GM23248 (cell line): Measurements from ENCODE around the gene SERPINB13. TPM values are rescaled to one million over a fixed set of nuclear protein-coding genes. Genes with fewer than 3 reads are reported as not detected.

Experiments
- DNase-seq: peaks from one replicate; pipeline ENCODE4 v3.0.0-alpha.2; 2015
- H2AFZ ChIP-seq: fragments of 200-600 bp; sonication (generic); 2 replicates; pipeline ENCODE4 v1.6.1; 2016; ENCODE audit warnings: antibody characterized with exemption
- H3F3A ChIP-seq: fragments of 200-600 bp; sonication (generic); 2 replicates; pipeline ENCODE4 v1.6.1; 2016; ENCODE audit warnings: mild to moderate bottlenecking, antibody characterized with exemption, mixed run types; ENCODE audit not compliant: insufficient read depth
- H3K27ac ChIP-seq: fragments of 200-600 bp; sonication (generic); 2 replicates; pipeline ENCODE4 v1.5.1; 2016; ENCODE audit warnings: mild to moderate bottlenecking
- H3K27me3 ChIP-seq: fragments of 200-600 bp; sonication (generic); replicated peaks from 2 replicates; pipeline ENCODE4 v1.6.1; 2016; ENCODE audit warnings: mild to moderate bottlenecking; ENCODE audit not compliant: insufficient read depth
- H3K36me3 ChIP-seq: fragments of 200-600 bp; sonication (generic); 2 replicates; pipeline ENCODE4 v1.6.1; 2016; ENCODE audit warnings: low read depth, mild to moderate bottlenecking
- H3K4me1 ChIP-seq: fragments of 200-600 bp; sonication (generic); 2 replicates; pipeline ENCODE4 v1.6.1; 2016; ENCODE audit warnings: mild to moderate bottlenecking; ENCODE audit not compliant: insufficient read depth
- H3K4me2 ChIP-seq: fragments of 200-600 bp; sonication (generic); one replicate; pipeline ENCODE4 v1.6.1; 2016; ENCODE audit warnings: mild to moderate bottlenecking; ENCODE audit not compliant: unreplicated experiment
- H3K4me3 ChIP-seq: fragments of 200-600 bp; sonication (generic); 2 replicates; pipeline ENCODE4 v1.5.1; 2016; ENCODE audit warnings: mild to moderate bottlenecking
- H3K79me2 ChIP-seq: fragments of 200-600 bp; sonication (generic); 2 replicates; pipeline ENCODE4 v1.6.1; 2016; ENCODE audit warnings: mild to moderate bottlenecking; ENCODE audit not compliant: insufficient read depth
- H3K9ac ChIP-seq: fragments of 200-600 bp; sonication (generic); 2 replicates; pipeline ENCODE4 v1.6.1; 2016; ENCODE audit warnings: mild to moderate bottlenecking
- H3K9me2 ChIP-seq: fragments of 200-600 bp; sonication (generic); 2 replicates; pipeline ENCODE4 v1.6.1; 2016; ENCODE audit warnings: mixed run types, mild to moderate bottlenecking, moderate library complexity; ENCODE audit not compliant: insufficient read depth
- H3K9me3 ChIP-seq: fragments of 200-600 bp; sonication (generic); one replicate; pipeline ENCODE4 v1.6.1; 2017; ENCODE audit warnings: low read depth
- H4K20me1 ChIP-seq: fragments of 200-600 bp; sonication (generic); 2 replicates; pipeline ENCODE4 v1.6.0; 2016; ENCODE audit not compliant: insufficient read depth
- EZH2 ChIP-seq: fragments of 200-600 bp; sonication (generic); IDR thresholded peaks from 2 replicates; pipeline ENCODE4 v1.6.1; 2018; ENCODE audit warnings: antibody characterized with exemption, mild to moderate bottlenecking; ENCODE audit not compliant: insufficient read depth, poor library complexity, severe bottlenecking
- EZH2phosphoT487 ChIP-seq: fragments of 200-600 bp; sonication (generic); IDR thresholded peaks from 2 replicates; pipeline ENCODE4 v1.6.1; 2018; ENCODE audit warnings: antibody characterized with exemption, moderate library complexity, mild to moderate bottlenecking, low read depth; ENCODE audit not compliant: insufficient read depth
- WGBS, 2 experiments: methylation state at CpG; one replicate each; pipeline ENCODE4 v1.1.6; 2015 to 2017; ENCODE audit warnings: low lambda C conversion rate in 2 of 2, low coverage in 1 of 2; ENCODE audit errors: missing lambda C conversion rate in 2 of 2; 5-methylcytosine and 5-hydroxymethylcytosine counted together
- in situ Hi-C: fragments of 300-500 bp; cut with MboI; formaldehyde crosslinking; loops from 2 replicates; pipeline ENCODE4 v1.15.0; 2020
- polyA plus RNA-seq: library from polyadenylated mRNA; unstranded; fragments of >200 nt; fragmentation: Nextera tagmentation; extraction: Ambion mirVana; gene quantifications from 2 replicates; pipeline ENCODE4 v1.2.1, GENCODE V29; 2016
- total RNA-seq: library from RNA; depleted of rRNA; stranded (reverse); fragments of >200 nt; shearing (Covaris generic); gene quantifications from 2 replicates; pipeline ENCODE4 v1.2.3, GENCODE V29; 2014

The SERPINB13 gene
- total and polyA plus RNA-seq, 2 experiments from 2014 or later: not detected

DNA sequence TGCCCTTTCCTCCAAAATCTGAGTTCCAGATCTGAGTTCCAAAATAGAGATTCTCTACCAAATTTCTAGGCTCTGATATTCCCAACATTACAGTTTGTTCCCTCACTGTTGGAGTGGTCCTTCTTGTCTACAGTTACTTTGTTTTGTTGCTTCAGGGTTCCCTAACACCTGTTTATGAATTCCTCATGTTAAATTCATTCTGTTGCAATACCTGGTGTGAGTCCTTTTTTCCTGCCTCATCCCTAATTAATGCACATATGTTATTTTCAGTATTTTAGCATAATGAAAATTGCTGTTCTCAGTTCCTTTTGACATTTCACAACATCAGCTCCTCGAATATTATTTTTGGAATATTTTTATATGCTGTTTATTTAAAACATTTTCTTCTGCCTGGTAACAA is 16.2 kb downstream of the SERPINB13 start:
- Histone ChIP-seq H3K36me3 (no peaks in the 10 kb centered on the region), H2AFZ (0 out of 2 replicates have a peak overlapping the region, but pooled peaks have one; percentile 6), H3F3A (peaks cover 16% of the 10 kb centered on the region), H3K9ac (no peak overlapping the region), H3K9me3 (no peaks in the 10 kb centered on the region), H3K79me2 (no peaks in the 10 kb centered on the region), H4K20me1 (no peaks in the 10 kb centered on the region), H3K27me3 (no peaks in the 10 kb centered on the region), H3K27ac (peak overlapping the region; percentile 39), H3K4me2 (peak overlapping the region; percentile 47), H3K9me2 (no peaks in the 10 kb centered on the region), H3K4me1 (peaks cover 24% of the 10 kb centered on the region), H3K4me3 (no peak overlapping the region)
- no peak for DNase-seq
- 0 to 2% methylated on average over 1 of the region's 1 CpG for WGBS, 2 experiments
- in situ Hi-C loops: no loop called here
- TF ChIP-seq EZH2 (no peak), EZH2phosphoT487 (no peak)

DNA sequence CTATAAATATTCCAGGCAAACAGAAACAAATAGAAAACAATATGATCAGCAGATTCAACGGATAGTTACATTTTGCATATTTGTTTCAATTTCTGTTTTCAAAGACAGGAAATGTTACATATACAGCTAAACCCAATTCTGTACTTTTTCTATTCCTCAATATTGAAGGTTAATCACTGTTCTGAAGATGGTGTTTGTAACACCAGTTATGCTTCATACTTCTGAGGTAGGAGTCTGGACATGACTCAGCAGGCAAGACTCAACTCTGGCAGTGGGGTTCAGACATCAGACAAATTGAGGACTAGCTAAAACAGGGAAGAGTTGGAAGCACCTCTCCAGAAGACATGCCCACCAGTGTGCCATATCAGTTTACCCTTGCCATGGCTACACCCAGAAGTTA is 16.6 kb downstream of the SERPINB13 start:
- H3K9me2 ChIP-seq: no peaks in the 10 kb centered on the region
- H3K4me2 ChIP-seq: peak overlapping the region; percentile 47
- H3K4me1 ChIP-seq: peaks cover 24% of the 10 kb centered on the region
- H4K20me1 ChIP-seq: no peaks in the 10 kb centered on the region
- H3K27ac ChIP-seq: peak overlapping the region; percentile 39
- H3K9ac ChIP-seq: no peak overlapping the region
- H3F3A ChIP-seq: peaks cover 16% of the 10 kb centered on the region
- no peaks in the 10 kb centered on the region for H3K9me3 ChIP-seq
- no peaks in the 10 kb centered on the region for H3K36me3 ChIP-seq
- no peaks in the 10 kb centered on the region for H3K79me2 ChIP-seq
- no peaks in the 10 kb centered on the region for H3K27me3 ChIP-seq
- DNase-seq: peak; percentile 80
- H3K4me3 ChIP-seq: no peak overlapping the region
- in situ Hi-C loops: no loop called here
- TF ChIP-seq EZH2phosphoT487 (no peak), EZH2 (no peak)
- WGBS, 2 experiments: 2 to 3% methylated on average over 1 of the region's 1 CpG
- H2AFZ ChIP-seq: 0 out of 2 replicates have a peak overlapping the region, but pooled peaks have one; percentile 6

GRCh38 chr18:63604791-63605567 is 17.8 kb downstream of the SERPINB13 start:
- WGBS, 2 experiments: 40 to 43% methylated on average over 4 of the region's 4 CpGs
- Histone ChIP-seq H3K4me2 (peak overlapping the region; percentile 17), H4K20me1 (no peaks in the 10 kb centered on the region), H3F3A (peaks cover 16% of the 10 kb centered on the region), H3K9me2 (no peaks in the 10 kb centered on the region), H3K4me3 (no peak overlapping the region), H3K36me3 (no peaks in the 10 kb centered on the region), H3K27me3 (no peaks in the 10 kb centered on the region), H3K27ac (peak overlapping the region; percentile 39), H2AFZ (no peak overlapping the region), H3K9ac (no peak overlapping the region), H3K79me2 (no peaks in the 10 kb centered on the region), H3K4me1 (peaks cover 24% of the 10 kb centered on the region), H3K9me3 (no peaks in the 10 kb centered on the region)
- in situ Hi-C loops: no loop called here
- peak; percentile 84 for DNase-seq
- TF ChIP-seq EZH2phosphoT487 (no peak), EZH2 (no peak)

DNA sequence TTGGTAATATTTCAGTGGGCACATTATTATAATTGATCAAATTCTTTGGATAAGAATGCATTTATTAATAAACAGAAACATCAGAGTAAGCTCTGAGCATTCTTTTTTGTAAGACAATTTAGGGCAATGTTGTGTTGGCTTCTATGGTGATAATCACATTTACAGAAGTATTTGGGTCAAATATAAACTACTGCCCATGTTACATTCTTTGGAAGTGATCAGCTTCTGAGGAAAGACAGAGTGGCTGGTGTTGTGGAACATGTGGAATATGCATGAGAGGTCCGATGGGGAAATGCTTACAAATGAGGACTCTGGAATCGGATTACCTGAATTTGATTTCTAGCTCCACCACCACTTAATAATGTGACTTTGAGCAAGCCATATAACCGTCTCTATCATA is 19.4 kb downstream of the SERPINB13 start:
- in situ Hi-C loops: no loop called here
- H3F3A ChIP-seq: peaks cover 16% of the 10 kb centered on the region
- H4K20me1 ChIP-seq: no peaks in the 10 kb centered on the region
- no peaks in the 10 kb centered on the region for H3K9me2 ChIP-seq
- H3K27ac ChIP-seq: no peak overlapping the region
- H3K9me3 ChIP-seq: no peaks in the 10 kb centered on the region
- H3K9ac ChIP-seq: no peak overlapping the region
- H3K4me2 ChIP-seq: no peak overlapping the region
- 81 to 87% methylated on average over 3 of the region's 3 CpGs for WGBS, 2 experiments
- H3K4me3 ChIP-seq: no peak overlapping the region
- no peaks in the 10 kb centered on the region for H3K27me3 ChIP-seq
- peak; percentile 48 for DNase-seq
- H2AFZ ChIP-seq: no peak overlapping the region
- H3K79me2 ChIP-seq: no peaks in the 10 kb centered on the region
- TF ChIP-seq EZH2phosphoT487 (no peak), EZH2 (no peak)
- H3K36me3 ChIP-seq: no peaks in the 10 kb centered on the region
- peaks cover 24% of the 10 kb centered on the region for H3K4me1 ChIP-seq
